Astrocyte of the cerebellum (primary cell): ENCODE results near the gene DGAT2.

Experiments
- DNase-seq: peaks from one replicate; pipeline ENCODE4 v3.0.0-alpha.2; 2011; ENCODE audit warnings: low read depth
- H3K4me3 ChIP-seq: 2 replicates; pipeline ENCODE4 v1.5.1; 2011; ENCODE audit warnings: mild to moderate bottlenecking, low read depth, low read length, moderate library complexity
- in situ Hi-C: cut with HindIII; loops from 2 replicates; pipeline ENCODE4 v1.10.0; 2017; ENCODE audit warnings: low sequenced_read_pairs
- TF ChIP-seq, protein P1 (sequence below): IDR thresholded peaks from 2 replicates; pipeline ENCODE4 v1.5.1; 2012; ENCODE audit warnings: low read length, low read depth, moderate library complexity, mild to moderate bottlenecking; ENCODE audit errors: missing control alignments

The DGAT2 gene

GRCh38 chr11:75783416-75784084, 15.0 kb downstream of the DGAT2 start:
- TF ChIP-seq, protein P1, sequence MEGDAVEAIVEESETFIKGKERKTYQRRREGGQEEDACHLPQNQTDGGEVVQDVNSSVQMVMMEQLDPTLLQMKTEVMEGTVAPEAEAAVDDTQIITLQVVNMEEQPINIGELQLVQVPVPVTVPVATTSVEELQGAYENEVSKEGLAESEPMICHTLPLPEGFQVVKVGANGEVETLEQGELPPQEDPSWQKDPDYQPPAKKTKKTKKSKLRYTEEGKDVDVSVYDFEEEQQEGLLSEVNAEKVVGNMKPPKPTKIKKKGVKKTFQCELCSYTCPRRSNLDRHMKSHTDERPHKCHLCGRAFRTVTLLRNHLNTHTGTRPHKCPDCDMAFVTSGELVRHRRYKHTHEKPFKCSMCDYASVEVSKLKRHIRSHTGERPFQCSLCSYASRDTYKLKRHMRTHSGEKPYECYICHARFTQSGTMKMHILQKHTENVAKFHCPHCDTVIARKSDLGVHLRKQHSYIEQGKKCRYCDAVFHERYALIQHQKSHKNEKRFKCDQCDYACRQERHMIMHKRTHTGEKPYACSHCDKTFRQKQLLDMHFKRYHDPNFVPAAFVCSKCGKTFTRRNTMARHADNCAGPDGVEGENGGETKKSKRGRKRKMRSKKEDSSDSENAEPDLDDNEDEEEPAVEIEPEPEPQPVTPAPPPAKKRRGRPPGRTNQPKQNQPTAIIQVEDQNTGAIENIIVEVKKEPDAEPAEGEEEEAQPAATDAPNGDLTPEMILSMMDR: no peak
- no peak overlapping the region for H3K4me3 ChIP-seq
- no peak for DNase-seq
- in situ Hi-C loops: no loop called here

DNA sequence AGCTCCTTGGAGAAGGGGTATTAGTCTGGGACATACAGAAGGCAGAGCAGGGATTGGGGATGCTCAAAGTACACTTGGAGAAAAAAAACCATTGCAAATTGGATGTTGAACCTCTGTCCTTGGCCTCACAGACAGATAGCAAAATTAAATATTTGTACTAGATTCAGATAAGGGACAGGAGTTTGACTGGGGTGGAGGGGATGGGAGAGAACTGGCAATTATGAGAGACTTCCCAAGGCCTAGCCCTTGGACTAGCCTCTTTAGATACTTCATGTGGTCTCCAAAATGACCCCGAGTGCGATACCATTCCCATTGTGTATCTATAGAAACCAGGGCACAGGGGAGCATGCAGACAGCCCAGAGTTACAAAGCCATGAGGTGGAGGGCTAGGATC, 15.5 kb downstream of the DGAT2 start:
- in situ Hi-C loops: no loop called here
- no peak for DNase-seq
- no peak overlapping the region for H3K4me3 ChIP-seq
- TF ChIP-seq, protein P1: no peak

GRCh38 chr11:75784506-75784905, 15.9 kb downstream of the DGAT2 start:
- TF ChIP-seq, protein P1: no peak
- in situ Hi-C loops: no loop called here
- H3K4me3 ChIP-seq: no peak overlapping the region
- no peak for DNase-seq

- in situ Hi-C loops: no loop called here
- TF ChIP-seq, protein P1: no peak
- DNase-seq: no peak
- no peak overlapping the region for H3K4me3 ChIP-seq
Measured at GRCh38 chr11:75785187-75785586, 16.6 kb downstream of the DGAT2 start.

- in situ Hi-C loops: no loop called here
- no peak overlapping the region for H3K4me3 ChIP-seq
- no peak for DNase-seq
- TF ChIP-seq, protein P1: no peak
Measured at GRCh38 chr11:75786101-75786736, 17.6 kb downstream of the DGAT2 start.

DNA sequence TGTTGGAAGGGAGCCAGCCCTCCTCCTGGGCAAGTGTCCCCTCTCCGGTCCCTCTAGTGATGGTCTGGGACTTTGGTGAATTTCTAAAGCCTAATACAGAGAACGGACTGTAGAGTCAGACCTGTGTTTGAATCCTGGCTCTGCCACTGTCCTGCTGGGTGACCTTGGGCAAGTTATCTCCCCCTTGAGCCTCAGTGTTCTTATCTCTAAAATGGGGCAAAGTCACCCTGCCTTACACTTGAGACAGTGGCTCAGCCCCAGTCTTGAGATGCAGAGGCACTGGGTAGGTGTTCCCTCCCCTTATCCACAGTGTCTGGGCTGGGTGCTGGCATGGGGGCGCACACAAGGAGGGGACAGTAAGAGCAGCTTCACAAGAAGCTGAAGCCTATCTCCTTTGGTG, 20.9 kb downstream of the DGAT2 start:
- in situ Hi-C loops: no loop called here
- no peak overlapping the region for H3K4me3 ChIP-seq
- TF ChIP-seq, protein P1: no peak
- no peak for DNase-seq
